ENCODE measurements around the gene MACROD2. TPM values are rescaled to one million over a fixed set of nuclear protein-coding genes. Genes with fewer than 3 reads are reported as not detected.
"Not testable (repeated sequence)": the region's sequence is repeated elsewhere in the genome, so short reads cannot be mapped to it uniquely, and the experiment has no call there.

The MACROD2 gene
- total RNA-seq, 2 donors from 2014 or later = not detected

DNA sequence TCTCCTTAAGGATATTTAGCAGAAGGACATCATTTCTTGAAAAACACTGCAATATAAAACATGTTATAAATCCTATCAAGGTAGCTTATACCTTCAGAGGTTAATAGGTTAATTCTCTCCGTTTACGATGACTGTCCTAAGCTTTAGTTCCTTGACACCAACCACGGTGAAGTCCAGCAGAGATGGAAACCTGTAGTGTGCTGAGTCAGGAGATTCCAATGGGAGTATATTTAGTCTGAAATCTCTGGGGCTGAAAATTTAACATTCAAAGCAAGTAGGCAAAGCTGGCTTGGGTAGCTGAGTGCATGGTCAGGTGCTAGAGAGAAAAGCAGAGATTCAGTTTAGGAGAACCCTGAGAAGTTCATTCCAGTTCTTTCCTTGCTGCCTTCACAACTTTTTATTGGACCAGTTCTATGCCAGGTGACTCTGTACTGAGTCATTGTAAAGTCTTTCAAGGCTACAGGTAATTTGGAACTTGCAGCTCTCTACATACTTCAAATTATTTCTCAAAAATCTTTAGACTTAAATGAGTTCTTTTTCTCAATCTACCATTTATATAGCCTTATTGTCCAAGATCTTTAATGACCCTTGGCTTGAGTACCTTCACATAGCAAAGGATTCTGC, 1351.5 kb downstream of the MACROD2 start:
- no peaks in the 10 kb centered on the region for H3K27me3 Mint-ChIP-seq
- no peaks in the 10 kb centered on the region for H3K4me1 Mint-ChIP-seq
- H3K27ac Mint-ChIP-seq = no peak overlapping the region
- no peak for ATAC-seq (replicated peaks)
- H3K36me3 Mint-ChIP-seq (ENCODE audit: low read depth) = no peaks in the 10 kb centered on the region
- no peak overlapping the region for H3K4me3 Mint-ChIP-seq
- peaks cover 18% of the 10 kb centered on the region for H3K9me3 Mint-ChIP-seq

DNA sequence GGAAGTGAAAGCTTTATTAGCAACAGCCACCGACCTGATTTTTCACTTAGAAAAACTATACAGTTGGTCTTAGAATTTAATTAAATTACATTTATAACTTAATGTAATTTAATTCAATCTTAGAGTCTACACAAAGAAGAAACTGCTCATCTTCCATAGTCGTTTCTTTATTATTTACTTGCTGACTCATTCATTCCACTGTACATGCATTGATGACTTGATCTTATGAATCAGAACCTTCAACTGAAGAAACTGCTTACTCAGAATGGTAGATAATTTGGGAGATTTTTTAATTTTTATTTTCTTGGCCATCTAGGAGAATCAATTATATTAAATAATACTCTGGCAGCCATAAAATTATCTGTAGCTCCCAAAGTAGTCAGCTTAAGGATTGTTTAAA, 1363.7 kb downstream of the MACROD2 start:
- Mint-ChIP-seq H3K9me3 (peaks cover 4% of the 10 kb centered on the region), H3K27ac (no peak overlapping the region), H3K4me3 (no peak overlapping the region), H3K36me3 (ENCODE audit: low read depth) (no peaks in the 10 kb centered on the region), H3K27me3 (no peaks in the 10 kb centered on the region), H3K4me1 (no peaks in the 10 kb centered on the region)
- ATAC-seq (replicated peaks) = no peak

DNA sequence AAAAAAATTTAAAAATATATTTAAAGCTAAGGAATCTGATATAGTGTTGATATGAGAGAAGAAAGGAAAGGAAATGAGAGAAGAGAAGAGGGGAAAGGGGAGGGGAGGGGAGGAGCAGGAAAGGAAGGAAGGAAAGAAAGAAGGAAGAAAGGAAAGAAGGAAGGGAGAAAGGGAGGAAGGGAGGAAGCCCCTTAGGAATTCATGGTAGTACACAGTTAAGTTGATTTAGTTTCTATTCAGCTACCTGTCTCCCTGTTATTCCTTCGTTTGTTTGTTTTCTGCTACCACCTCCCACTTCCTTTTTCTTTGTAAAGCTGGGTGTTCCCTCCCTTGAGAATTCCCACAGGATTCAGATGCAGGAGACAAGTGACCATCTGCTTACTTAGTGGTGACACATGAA, 1367.5 kb downstream of the MACROD2 start:
- Mint-ChIP-seq H3K4me3 (no peak overlapping the region), H3K27me3 (no peaks in the 10 kb centered on the region), H3K27ac (no peak overlapping the region), H3K9me3 (peaks cover 9% of the 10 kb centered on the region), H3K4me1 (no peaks in the 10 kb centered on the region), H3K36me3 (ENCODE audit: low read depth) (no peaks in the 10 kb centered on the region)
- ATAC-seq (replicated peaks) = no peak

DNA sequence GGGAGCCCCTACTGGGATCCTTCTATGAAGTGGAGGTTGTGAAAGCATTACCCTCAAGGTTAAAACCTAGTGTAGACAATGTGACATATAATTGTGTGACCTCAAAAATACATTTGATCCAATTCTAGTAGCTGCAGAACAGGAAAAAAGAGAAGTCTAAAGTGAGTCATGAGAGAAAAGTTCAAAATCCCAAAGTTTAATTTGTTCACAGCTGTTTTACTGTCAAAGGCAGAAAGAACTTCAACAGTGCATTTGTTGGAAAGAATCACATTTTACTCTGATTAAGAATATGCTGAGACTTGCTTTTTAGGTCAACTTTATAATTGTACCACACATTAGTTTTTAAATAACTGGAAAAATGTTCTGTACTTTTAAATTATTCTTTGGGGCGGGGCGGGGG, 1369.5 kb downstream of the MACROD2 start:
- Mint-ChIP-seq H3K36me3 (ENCODE audit: low read depth) (no peaks in the 10 kb centered on the region), H3K4me1 (no peaks in the 10 kb centered on the region), H3K27ac (no peak overlapping the region), H3K27me3 (no peaks in the 10 kb centered on the region), H3K9me3 (peaks cover 9% of the 10 kb centered on the region), H3K4me3 (no peak overlapping the region)
- no peak for ATAC-seq (replicated peaks)

DNA sequence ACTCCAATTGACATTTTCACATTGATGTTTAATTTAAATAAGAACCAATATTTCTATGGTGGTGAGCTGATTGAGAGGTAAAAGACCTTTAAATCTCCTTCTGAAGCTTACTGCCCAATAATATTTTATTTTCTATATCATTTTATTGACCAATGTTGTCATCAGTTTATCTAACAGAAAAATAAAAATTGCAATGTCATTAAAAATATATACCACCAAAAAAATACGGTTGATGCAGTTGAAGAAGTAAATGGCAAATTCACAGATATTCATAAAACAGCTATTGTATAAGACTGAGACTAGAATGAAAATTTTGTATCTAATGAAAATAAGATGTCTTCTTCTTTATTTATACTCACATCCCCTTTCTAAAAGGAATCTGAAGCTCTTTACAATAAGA, 1375.1 kb downstream of the MACROD2 start:
- Mint-ChIP-seq H3K27me3 (no peaks in the 10 kb centered on the region), H3K27ac (no peak overlapping the region), H3K4me3 (no peak overlapping the region), H3K4me1 (no peaks in the 10 kb centered on the region), H3K36me3 (ENCODE audit: low read depth) (no peaks in the 10 kb centered on the region), H3K9me3 (peaks cover 5% of the 10 kb centered on the region)
- ATAC-seq (replicated peaks) = no peak

DNA sequence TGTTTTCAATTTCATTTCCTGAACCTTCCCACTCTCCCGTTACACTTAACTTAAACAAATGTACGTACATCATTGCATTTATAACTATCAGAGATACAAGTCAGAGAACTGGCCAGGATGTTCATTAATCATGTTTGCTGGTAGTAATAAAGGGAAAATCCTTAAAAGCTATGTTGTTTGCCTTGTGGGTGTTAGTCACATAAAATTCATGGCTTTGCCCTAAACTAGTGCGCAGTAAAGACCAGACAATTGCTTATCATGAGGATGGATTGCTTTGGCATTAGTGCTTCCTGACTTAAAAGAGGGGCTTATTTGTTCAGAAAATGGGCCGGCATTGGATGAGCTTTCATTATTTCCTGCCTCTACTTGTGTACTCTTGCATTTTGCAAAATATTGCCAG, 1379.4 kb downstream of the MACROD2 start:
- Mint-ChIP-seq H3K9me3 (peaks cover 12% of the 10 kb centered on the region), H3K36me3 (ENCODE audit: low read depth) (no peaks in the 10 kb centered on the region), H3K4me1 (no peaks in the 10 kb centered on the region), H3K27me3 (no peaks in the 10 kb centered on the region), H3K27ac (no peak overlapping the region), H3K4me3 (no peak overlapping the region)
- ATAC-seq (replicated peaks) = no peak

DNA sequence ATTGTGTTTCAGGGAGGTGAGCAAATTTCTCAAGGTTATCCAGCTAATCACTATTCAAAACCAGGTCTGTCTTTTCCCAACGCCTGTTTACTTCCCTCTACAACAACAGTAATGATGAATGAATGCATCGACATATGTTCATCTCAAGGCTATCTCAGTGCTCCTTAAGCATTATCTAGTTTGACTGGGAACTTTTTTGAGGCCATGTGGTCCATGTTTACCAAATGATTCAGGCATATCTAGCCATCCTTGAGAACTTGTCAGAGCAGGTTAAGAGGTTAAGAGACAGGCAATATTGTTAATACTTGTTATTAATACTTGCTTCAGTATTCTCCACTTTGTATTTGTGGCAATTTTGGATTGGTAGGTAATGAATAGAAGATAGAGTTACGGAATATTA, 1380.5 kb downstream of the MACROD2 start:
- ATAC-seq (replicated peaks) = no peak
- no peaks in the 10 kb centered on the region for H3K36me3 Mint-ChIP-seq (ENCODE audit: low read depth)
- no peaks in the 10 kb centered on the region for H3K4me1 Mint-ChIP-seq
- H3K4me3 Mint-ChIP-seq = no peak overlapping the region
- no peak overlapping the region for H3K27ac Mint-ChIP-seq
- peaks cover 12% of the 10 kb centered on the region for H3K9me3 Mint-ChIP-seq
- no peaks in the 10 kb centered on the region for H3K27me3 Mint-ChIP-seq

DNA sequence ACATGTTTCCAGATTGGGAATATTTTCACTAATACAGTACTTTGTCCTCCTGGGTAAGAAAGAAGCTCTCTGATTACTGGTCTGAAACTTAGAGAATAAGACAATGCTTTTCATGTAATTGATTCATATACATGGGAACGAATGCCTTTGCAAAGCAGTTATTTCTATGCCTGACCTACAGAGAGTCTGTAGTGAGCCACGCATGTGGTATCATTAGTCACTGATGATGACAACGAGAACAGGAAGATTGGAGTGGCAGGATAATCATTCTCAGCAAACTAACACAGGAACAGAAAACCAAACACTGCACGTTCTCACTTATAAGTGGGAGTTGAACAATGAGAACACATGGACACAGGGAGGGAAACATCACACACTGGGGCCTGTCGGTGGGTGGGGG, 1382.3 kb downstream of the MACROD2 start:
- not testable (repeated sequence) for ATAC-seq (replicated peaks); H3K27ac Mint-ChIP-seq; H3K4me3 Mint-ChIP-seq; H3K4me1 Mint-ChIP-seq; H3K36me3 Mint-ChIP-seq (ENCODE audit: low read depth); H3K27me3 Mint-ChIP-seq
- peaks cover 12% of the 10 kb centered on the region for H3K9me3 Mint-ChIP-seq

DNA sequence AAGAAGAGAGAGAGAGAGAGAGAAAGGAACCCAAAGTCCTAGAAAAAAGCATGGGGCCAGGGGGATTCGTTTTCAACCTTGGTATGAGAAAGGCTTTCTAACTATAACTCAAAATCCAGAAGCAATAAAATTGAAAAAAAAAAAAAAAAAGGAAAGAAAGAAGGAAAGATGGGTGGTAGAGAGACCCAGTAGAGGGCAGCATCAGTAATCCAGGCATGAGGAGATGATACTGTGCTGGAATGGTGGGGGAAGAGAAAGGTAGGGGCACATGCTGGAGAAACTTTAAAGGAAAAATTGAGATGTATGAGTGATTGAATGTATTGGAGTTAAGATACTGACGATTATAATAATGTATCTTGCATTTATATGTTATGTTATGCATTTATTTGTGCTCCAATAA, 1382.8 kb downstream of the MACROD2 start:
- H3K4me1 Mint-ChIP-seq = no peaks in the 10 kb centered on the region
- H3K27ac Mint-ChIP-seq = no peak overlapping the region
- no peak overlapping the region for H3K4me3 Mint-ChIP-seq
- H3K9me3 Mint-ChIP-seq = peaks cover 12% of the 10 kb centered on the region
- no peaks in the 10 kb centered on the region for H3K27me3 Mint-ChIP-seq
- H3K36me3 Mint-ChIP-seq (ENCODE audit: low read depth) = no peaks in the 10 kb centered on the region
- no peak for ATAC-seq (replicated peaks)

DNA sequence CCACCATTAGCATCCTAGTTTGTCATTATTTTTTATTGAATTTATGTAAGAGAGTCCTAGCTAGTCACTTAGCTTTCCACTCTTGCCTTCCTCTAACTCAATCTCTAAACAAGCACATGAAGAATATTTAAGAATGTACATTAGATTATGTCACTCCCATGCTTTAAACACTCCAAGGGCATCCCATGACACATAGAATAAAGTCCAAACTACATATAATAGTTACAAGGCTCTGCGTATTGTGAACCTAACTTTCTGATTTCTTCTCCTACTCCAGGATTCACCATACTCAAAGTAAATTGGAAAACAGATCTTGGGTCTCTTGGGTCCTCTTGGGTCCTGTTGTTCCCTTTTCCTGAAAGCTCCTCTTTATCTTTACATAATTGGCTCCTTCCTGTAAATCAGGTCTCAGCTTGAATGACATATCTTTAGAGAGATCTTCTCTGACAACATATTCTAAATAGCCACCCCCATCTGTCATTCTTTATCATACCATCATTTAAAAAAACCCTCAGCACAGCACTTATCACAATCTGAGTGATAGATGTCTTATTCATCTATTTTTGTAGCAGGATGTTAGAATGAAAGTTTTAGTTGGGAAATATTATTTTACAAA, 1384.5 kb downstream of the MACROD2 start:
- Mint-ChIP-seq H3K9me3 (peaks cover 9% of the 10 kb centered on the region), H3K36me3 (ENCODE audit: low read depth) (no peaks in the 10 kb centered on the region), H3K27me3 (no peaks in the 10 kb centered on the region), H3K4me3 (no peak overlapping the region), H3K27ac (no peak overlapping the region), H3K4me1 (no peaks in the 10 kb centered on the region)
- no peak for ATAC-seq (replicated peaks)

DNA sequence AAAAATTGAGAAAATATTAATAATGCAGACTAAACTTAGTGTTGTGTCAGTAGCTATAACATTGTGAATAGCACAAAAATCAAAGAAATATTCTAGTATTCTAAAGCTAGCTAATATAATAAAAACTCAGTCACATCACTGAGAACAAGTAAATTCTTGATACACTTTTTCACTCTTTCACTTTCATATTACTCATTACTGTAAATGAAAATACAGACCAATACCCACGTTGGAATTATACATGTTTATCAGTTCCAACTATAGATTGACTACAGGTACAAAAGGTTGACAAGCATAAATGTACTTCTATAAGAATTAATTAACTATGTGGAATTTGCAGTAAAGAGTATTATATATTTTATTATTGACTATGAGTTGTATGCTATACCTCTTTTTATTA, 1385.5 kb downstream of the MACROD2 start:
- H3K4me1 Mint-ChIP-seq = no peaks in the 10 kb centered on the region
- H3K4me3 Mint-ChIP-seq = no peak overlapping the region
- no peaks in the 10 kb centered on the region for H3K27me3 Mint-ChIP-seq
- ATAC-seq (replicated peaks) = no peak
- H3K36me3 Mint-ChIP-seq (ENCODE audit: low read depth) = no peaks in the 10 kb centered on the region
- H3K27ac Mint-ChIP-seq = no peak overlapping the region
- peaks cover 11% of the 10 kb centered on the region for H3K9me3 Mint-ChIP-seq

DNA sequence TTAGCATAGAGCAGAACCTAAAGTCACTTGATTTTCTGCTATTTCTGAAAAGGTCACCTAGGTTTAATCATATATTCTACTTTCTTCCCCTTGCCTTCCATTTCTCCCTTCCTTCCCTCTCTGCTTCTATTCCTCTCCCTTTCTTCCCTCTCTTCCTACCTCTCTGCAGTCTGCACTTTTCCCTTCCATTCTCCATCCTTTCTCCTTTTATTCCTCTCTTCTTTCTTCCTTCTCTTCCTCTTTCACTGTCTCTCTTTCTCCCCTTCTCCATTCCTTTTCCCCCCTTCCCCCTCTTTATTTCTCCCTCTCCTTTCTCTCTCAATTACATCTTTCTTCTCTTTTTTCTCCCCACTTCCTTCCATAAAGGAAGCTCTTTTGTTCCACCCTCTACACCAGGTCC, 1391.9 kb downstream of the MACROD2 start:
- H3K4me1 Mint-ChIP-seq = no peaks in the 10 kb centered on the region
- no peak overlapping the region for H3K4me3 Mint-ChIP-seq
- H3K27ac Mint-ChIP-seq = no peak overlapping the region
- ATAC-seq (replicated peaks) = no peak
- H3K27me3 Mint-ChIP-seq = no peaks in the 10 kb centered on the region
- no peaks in the 10 kb centered on the region for H3K36me3 Mint-ChIP-seq (ENCODE audit: low read depth)
- H3K9me3 Mint-ChIP-seq = peaks cover 12% of the 10 kb centered on the region

DNA sequence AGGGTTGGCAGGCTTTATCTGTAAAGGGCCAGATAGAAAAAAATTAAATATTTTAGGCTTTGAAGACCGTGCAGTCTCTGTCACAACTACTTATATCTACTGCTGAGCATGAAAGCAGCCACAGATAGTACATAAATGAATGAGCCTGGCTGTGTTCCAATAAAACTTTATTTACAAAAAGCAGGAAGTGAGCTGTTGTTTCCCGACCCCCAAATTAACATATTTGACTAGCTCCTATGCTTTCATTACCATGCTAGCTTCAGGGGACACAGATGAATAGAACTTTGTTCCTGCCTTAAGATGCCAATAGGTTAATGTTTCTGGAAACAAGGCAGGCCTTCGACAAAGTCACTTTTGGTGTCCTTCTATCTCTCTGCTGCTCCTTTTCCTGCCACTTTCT, 1400.1 kb downstream of the MACROD2 start:
- H3K27ac Mint-ChIP-seq = no peak overlapping the region
- H3K9me3 Mint-ChIP-seq = peaks cover 28% of the 10 kb centered on the region
- no peaks in the 10 kb centered on the region for H3K4me1 Mint-ChIP-seq
- H3K36me3 Mint-ChIP-seq (ENCODE audit: low read depth) = no peaks in the 10 kb centered on the region
- no peaks in the 10 kb centered on the region for H3K27me3 Mint-ChIP-seq
- no peak for ATAC-seq (replicated peaks)
- no peak overlapping the region for H3K4me3 Mint-ChIP-seq

DNA sequence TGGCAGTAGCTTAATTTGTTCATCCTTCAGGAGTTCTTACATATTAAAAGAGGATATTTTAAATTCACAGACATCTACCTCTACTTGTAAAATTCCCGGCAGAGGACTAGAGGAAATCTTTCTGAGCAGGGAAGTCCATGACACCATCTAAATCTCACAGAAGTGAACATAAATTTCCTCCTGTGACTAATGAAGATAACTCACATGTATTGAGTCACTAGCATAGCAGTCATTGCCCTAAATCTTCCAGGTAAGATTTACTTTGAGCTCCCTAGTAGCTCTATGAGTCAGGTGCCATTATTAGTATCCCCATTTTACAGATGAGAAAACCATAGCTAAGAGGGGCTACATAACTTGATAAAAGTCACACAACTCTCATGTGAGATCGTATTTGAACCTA, 1400.7 kb downstream of the MACROD2 start:
- Mint-ChIP-seq H3K27me3 (no peaks in the 10 kb centered on the region), H3K4me3 (no peak overlapping the region), H3K9me3 (peaks cover 32% of the 10 kb centered on the region), H3K27ac (no peak overlapping the region), H3K4me1 (no peaks in the 10 kb centered on the region), H3K36me3 (ENCODE audit: low read depth) (no peaks in the 10 kb centered on the region)
- ATAC-seq (replicated peaks) = no peak

DNA sequence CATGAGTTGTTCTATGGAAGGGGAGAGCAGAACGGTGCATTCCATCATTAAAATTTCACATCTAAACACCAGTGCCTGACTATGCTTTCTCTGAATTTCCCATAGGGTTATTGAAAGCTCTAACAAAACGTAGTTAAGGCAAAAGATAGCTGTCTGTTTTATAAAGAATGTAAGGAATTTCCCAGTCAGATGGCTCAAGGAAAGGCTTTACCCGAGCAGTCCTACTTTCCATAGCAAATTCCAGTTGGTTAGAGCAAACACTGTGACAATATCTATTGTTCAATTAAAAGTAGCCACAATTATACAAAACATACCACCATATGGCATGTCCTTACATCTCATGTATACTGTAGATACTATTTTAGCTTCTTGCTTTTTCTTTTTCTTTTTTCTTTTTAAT, 1401.6 kb downstream of the MACROD2 start:
- H3K9me3 Mint-ChIP-seq = peaks cover 32% of the 10 kb centered on the region
- ATAC-seq (replicated peaks) = no peak

DNA sequence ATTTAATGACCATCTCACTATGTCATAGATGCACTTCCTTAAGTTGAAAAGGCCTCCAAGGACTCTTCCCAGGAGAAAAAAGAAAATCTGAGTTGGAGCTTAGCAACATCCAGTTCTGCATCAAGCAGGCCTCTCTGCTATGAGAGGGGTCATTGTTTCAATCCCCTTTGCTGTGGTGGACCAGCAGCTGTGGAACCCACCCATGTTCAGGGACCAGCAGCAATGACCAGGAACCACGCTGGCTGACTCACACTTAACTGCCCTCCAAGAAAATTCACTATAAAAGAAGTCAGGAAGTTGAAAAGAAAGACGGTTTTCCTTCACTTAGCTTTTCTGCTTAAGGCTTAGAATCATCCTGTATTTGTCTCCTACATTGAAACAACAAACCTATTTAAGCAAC, 1404.5 kb downstream of the MACROD2 start:
- Mint-ChIP-seq H3K4me3 (no peak overlapping the region), H3K27me3 (no peaks in the 10 kb centered on the region), H3K36me3 (ENCODE audit: low read depth) (no peaks in the 10 kb centered on the region), H3K4me1 (no peaks in the 10 kb centered on the region), H3K27ac (no peak overlapping the region), H3K9me3 (peaks cover 24% of the 10 kb centered on the region)
- no peak for ATAC-seq (replicated peaks)

More for the DNA sequence above, 1401.6 kb downstream of the MACROD2 start:
- Mint-ChIP-seq H3K36me3 (ENCODE audit: low read depth) (no peaks in the 10 kb centered on the region), H3K4me3 (no peak overlapping the region), H3K27ac (no peak overlapping the region), H3K4me1 (no peaks in the 10 kb centered on the region), H3K27me3 (no peaks in the 10 kb centered on the region)
